Choroid plexus epithelial cell (primary cell): ENCODE measurements around the gene AATF.
"Not testable (repeated sequence)": the region's sequence is repeated elsewhere in the genome, so short reads cannot be mapped to it uniquely, and the experiment has no call there.

ENCODE experiments used
- DNase-seq: peaks from one replicate; pipeline ENCODE4 v3.0.0-alpha.2; 2010; ENCODE audit warnings: low read depth
- H3K4me3 ChIP-seq: 2 replicates; pipeline ENCODE4 v1.5.1; 2011; ENCODE audit warnings: low read depth, mild to moderate bottlenecking, control low read depth, low read length, moderate library complexity
- CTCF ChIP-seq: conservative IDR thresholded peaks from 2 replicates; pipeline ENCODE4 v1.5.1; 2011; ENCODE audit warnings: low read depth, mild to moderate bottlenecking, control low read depth, inconsistent platforms, low read length, moderate library complexity

The AATF gene

GRCh38 chr17:37064956-37065355 is 116.2 kb downstream of the AATF start:
- no peak overlapping the region for H3K4me3 ChIP-seq
- no peak for DNase-seq
- no peak for TF ChIP-seq CTCF

- no peak for DNase-seq
- H3K4me3 ChIP-seq, result no peak overlapping the region
- TF ChIP-seq CTCF, result no peak
Measured at GRCh38 chr17:37065486-37066321, 117.0 kb downstream of the AATF start.

DNA sequence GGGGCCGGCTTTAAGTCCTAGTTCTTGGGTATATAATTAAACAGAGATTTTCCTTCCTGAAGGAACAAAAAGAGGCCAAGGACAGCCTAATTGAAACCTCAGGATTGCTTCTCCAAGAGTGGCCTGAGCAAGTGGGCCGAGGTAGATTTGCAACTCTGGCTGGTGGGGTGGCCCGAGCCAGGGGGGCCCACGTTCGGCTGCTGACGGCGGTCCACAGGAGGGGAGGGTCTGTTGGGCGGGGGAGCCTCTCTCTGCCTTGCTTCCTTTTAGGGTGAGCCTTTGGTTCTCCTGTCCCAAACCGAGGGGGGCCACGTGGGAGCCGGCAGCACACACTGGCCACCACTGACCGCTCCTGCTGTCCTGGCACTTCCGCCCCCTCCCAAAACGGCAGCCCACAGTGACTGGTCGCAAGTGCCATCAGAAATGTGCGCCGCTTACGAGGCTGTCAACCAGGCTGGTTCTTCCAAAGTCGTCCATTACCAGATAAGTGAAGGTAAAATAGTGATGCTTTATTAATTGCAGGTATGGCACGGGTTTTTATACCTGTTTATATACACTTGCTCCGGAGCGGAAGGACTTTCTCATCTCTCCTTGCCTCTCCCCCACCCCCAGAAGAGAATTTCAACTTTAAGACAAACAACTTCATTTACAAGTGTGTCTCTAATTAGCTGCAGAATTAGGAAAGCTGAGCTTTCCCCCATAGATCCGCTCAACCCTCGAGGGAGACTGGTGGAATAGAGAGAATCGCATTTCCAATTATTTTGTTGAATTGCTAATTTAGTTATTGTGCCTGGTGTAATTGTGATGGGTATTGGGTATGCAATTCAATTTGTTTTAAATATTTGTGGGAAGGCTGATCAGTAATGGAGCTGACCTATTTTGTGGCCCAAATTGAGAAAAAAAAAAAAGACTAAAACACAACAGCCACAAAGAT is 117.8 kb downstream of the AATF start:
- no peak overlapping the region for H3K4me3 ChIP-seq
- TF ChIP-seq CTCF, result no peak
- DNase-seq, result no peak

- H3K4me3 ChIP-seq, result no peak overlapping the region
- peak; percentile 76 for DNase-seq
Measured at GRCh38 chr17:37067555-37068111, 118.9 kb downstream of the AATF start.

DNA sequence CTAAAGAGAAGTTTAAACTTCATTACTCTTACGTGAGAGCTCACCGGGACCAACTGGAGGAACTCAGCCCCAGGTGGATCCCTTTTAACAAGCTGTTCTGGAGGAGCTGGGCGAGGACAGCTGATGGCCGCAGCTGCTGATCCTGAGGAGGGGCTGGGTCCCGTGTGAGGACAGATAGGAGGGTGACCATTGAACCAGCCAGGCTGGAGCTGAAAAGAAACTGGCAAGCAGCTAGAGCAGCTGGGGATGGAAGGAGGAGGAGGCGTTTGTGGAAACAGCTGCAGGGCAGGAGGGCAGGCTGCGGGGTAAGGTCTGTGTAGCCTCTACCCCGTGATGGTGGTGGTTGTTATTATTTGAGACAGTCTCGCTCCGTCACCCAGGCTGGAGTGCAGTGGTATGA is 119.5 kb downstream of the AATF start:
- H3K4me3 ChIP-seq, result no peak overlapping the region
- DNase-seq, result peak; percentile 17
- no peak for TF ChIP-seq CTCF

More at GRCh38 chr17:37067555-37068111, 118.9 kb downstream of the AATF start:
- TF ChIP-seq CTCF, result no peak

- no peak overlapping the region for H3K4me3 ChIP-seq
- no peak for DNase-seq
- TF ChIP-seq CTCF, result no peak
Measured at GRCh38 chr17:37069087-37069486, 120.3 kb downstream of the AATF start.

DNA sequence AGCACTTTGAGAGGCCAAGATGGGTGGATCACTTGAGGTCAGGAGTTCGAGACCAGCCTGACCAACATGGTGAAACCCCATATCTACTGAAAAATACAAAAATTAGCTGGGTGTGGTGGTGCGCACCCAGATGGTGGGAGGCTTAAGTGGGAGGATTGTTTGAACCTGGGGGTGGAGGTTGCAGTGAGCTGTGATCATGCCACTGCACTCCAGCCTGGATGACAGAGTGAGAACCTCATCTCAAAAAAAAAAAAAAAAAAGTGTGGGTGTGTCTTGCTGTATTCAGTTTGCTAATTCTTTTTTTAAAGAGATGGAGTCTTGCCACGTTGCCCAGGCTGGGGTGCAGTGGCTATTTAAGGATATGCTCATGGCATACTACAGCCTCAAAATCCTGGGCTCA is 124.7 kb downstream of the AATF start:
- not testable (repeated sequence) for DNase-seq, H3K4me3 ChIP-seq
